C4-2B (cell line): ENCODE results near the gene COPS8.

Experiments used
- CTCF ChIP-seq: fragments of 450-650 bp; conservative IDR thresholded peaks from 2 replicates; pipeline ENCODE4 v1.5.1; 2017; ENCODE audit warnings: mild to moderate bottlenecking
- ZFX ChIP-seq: fragments of 450-650 bp; IDR thresholded peaks from 2 replicates; pipeline ENCODE4 v1.6.1; 2017

DNA sequence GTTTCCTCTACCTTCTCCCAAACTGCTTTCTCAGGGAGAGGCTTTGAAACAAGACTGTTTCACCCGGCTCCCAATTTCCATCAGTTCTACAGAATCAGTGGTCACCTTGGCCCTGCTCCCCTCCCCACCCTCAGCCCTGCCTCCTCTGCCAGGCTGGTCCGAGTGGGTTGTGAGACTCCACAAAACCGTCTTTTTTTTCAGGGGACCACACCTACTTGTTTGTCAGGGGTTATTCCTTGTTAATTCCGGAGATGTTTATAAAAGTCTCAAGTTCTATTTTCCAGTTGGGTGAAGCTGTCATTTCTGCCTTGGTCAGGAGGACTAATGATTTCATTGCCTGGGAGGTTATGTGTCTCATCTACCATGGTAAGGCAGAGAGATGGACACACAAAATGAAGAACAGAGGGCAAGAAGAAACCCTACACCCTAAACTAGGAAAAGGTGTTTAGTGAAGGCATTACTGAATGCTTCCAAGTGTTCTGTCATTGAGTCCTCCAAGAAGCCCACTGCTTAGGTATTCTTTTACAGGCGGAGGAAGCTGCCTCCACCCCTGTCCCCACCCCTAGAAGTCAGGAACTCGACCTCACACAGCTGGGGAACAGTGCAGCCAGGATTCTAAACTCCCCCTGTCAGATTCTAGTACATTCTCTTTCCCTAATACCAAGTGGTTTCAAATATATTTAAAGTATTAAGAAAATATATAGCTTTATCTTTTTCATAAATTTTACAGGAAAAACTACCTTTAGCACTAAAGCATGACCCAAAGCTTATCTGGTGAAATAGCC, 46.3 kb downstream of the COPS8 start:
- TF ChIP-seq CTCF: no peak
- TF ChIP-seq ZFX: no peak
